HG03097 (cell line): ENCODE measurements around the gene CLCN3.
"Not testable (repeated sequence)": the region's sequence is repeated elsewhere in the genome, so short reads cannot be mapped to it uniquely, and the experiment has no call there.

Experiments used
- ATAC-seq: cut with Tn5 transposase; IDR thresholded peaks from one replicate; pipeline ENCODE4 v1.9.1; 2021; ENCODE audit not compliant: unreplicated experiment, low FRiP score

The CLCN3 gene

DNA sequence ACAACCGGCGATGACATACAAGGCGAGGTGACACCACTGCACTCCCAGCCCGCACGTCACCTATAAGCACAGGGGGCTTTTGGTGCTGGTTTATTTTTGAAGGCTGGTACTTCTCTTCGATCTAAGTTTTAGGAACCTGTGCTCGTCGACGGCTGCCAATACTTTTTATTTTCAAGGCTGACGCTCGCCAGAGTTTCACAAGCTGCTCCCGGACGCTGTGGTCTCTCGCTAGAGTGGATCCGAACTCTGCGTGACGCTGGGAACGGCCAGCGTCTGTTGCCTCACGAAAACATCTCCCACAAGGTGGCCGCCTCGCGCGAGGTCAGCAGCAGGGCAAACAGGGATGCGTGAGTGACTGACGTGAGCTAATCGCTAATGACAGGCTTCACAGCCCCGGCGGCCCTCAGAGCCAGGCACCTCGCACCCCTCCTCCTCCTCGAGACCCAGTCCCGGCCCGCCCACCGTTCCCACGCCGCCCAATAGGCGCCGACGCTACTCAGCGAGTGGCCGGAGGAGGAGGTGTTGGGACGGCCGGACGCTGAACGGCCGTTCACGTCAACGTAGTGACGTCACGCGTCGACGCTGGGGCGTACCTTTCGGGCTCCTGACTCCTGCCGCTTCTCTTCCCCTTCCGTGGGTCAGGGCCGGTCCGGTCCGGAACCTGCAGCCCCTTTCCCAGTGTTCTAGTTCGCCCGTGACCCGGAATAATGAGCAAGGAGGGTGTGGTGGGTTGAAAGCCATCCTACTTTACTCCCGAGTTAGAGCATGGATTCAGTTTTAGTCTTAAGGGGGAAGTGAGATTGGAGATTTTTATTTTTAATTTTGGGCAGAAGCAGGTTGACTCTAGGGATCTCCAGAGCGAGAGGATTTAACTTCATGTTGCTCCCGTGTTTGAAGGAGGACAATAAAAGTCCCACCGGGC lies at the start of gene CLCN3:
CLCN3 (plus strand) TSS at position 621 of the 922 bp plus-strand sequence. CDS start 15,351 bp downstream, outside the sequence.
- ATAC-seq, result peak; percentile 97

DNA sequence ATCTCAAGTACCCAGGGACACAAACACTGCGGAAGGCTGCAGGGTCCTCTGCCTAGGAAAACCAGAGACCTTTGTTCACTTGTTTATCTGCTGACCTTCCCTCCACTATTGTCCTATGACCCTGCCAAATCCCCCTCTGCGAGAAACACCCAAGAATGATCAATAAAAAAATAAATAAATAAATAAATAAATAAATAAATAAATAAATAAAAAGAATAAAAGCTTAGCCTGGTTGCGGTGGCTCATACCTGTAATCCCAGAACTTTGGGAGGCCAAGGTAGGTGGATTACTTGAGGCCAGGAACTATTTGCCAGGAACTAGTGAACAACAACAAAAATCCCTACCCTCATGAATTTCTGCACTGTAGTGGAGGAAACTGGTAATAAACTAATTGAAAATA lies 49.4 kb upstream of the CLCN3 start:
- ATAC-seq, result not testable (repeated sequence)

DNA sequence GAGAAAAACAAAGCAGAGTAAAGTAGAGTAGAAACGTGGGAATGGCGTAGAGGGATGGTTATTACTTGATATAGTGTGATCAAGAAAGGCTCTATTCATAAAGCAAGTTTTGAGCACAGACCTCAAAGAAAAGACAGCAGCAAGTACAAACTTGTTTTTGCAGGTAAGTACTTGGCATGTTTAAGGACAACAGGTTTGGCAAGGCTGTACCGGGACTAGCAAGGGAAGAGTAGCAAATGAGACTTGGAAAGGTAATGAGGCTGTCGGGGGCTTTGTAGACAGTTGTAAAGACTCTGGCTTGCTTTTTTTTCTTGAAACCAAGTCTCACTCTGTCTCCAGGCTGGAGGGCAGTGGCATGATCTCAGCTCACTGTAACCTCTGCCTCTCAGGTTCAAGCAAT lies 48.9 kb upstream of the CLCN3 start:
- no peak for ATAC-seq

DNA sequence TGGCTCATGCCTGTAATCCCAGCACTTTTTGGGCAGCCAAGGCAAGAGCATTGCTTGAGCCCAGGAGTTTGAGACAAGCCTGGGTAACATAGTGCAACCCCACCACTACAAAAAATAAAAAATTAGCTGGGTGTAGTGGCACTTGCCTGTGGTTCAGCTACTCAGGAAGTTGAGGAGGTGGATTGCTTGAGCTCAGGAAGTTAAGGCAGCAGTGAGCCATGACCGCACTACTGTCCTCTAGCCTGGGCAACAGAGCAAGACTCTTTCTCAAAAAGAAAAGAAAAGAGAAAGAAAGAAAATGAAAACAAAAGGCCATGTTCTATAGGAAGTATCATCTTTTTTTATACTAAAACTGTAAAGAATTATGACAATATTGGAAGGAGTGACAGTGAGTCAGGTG lies 46.5 kb upstream of the CLCN3 start:
- no peak for ATAC-seq

DNA sequence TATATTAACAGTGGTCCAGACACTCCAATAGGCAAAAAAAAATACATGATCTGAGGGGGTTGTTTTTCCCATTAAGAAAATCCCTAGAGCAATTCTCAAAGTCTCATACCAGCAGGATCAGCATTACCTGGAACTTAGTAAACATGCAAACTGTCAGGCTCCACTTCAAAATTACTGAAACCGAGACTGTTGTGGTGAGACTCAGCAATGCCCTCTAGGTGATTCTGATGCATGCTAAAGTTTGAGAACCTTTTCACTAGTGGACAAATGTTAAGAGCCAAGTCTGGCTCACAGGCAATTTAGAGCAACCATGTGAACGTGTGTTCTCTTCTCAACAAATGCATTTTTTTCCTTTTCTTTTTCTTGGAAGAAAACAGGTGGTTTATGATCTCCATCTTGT lies 38.2 kb upstream of the CLCN3 start:
- ATAC-seq, result no peak

DNA sequence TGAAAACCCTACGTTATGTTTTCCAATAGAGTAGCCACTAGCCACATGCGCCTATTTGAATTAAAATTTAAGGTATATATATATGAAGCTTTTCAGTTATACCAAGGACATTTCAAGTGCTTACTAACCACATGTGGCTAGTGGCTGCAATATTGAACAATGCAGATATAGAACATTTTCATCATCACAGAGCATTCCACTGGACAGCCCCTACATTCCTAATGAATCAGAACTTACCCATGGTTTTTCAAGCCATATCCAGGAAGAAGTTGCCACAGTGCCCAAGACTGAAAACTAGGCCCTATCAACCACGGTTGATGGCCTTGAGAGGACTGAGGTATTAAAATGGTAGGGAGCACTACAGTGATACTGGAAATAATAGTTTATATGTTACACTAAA lies 37.7 kb upstream of the CLCN3 start:
- ATAC-seq, result no peak

DNA sequence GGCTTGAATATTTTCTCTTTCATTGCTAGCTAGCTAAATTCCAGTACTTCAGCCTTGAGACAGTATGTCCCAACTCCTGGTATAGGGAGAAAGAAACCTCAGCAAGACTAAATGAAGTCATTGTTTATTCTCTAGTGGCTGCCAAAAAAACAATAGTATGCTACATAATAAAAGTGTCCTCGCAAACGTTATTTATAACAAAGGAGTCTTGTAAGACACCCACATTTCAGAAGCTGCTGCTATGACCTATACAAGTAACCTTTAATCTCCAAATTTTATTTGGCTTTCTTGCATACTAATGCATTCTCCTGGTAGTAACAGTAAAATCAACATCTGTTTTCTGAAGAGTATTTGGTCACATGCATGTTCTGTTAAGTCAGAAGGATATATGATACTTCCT lies 36.8 kb upstream of the CLCN3 start:
- no peak for ATAC-seq

DNA sequence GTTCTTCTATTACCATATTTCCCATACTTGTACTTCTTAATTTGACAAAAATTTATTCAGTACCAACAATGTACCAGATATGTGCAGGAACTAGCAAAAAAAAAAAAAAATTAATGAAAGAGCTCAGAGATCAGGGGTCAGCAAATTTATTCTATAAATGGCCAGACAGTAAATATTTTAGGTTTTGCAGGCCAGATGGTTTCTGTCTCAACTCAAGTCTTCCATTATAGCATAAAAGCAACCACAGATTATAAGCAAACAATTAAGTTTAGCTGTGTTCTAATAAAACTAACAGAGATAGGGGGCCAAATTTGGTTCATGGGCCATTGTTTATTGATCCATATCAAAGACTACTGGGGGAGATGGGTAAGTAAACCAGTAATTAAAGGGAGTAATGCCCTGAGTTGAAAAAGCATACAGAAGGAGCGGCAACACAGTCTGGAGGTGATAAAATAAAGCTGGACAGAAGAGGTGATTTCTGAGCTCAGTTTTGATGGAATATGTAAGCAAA lies 27.3 kb upstream of the CLCN3 start:
- ATAC-seq, result no peak

DNA sequence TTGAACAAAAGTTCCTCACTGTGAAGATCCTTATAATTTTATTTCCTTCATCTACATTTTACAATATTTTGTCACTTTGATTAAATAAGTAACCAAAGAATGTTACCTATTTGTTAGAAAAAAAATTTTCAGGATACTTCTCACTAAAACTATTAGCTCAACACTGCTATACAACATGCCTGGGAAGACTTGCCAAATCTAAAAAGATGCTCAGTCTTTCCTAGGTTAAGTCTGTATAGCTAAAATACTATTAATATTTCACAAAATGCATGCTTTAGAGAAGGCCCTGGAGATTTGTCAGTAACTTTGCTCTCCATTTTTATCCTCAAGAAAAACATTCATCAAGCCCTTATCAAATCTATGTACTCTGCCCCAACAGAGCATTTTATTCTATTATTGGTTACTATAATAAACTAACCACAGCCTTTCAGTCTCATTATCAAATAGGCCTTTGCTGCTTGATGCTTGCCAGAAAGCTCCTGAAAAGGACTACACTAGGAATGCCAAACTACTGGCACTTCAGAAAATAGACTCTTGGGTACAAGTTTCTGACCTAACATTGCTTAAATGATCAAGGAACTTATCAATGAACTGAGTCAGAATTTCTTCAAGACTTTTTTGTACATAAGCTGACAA lies 25.7 kb upstream of the CLCN3 start:
- ATAC-seq, result no peak

DNA sequence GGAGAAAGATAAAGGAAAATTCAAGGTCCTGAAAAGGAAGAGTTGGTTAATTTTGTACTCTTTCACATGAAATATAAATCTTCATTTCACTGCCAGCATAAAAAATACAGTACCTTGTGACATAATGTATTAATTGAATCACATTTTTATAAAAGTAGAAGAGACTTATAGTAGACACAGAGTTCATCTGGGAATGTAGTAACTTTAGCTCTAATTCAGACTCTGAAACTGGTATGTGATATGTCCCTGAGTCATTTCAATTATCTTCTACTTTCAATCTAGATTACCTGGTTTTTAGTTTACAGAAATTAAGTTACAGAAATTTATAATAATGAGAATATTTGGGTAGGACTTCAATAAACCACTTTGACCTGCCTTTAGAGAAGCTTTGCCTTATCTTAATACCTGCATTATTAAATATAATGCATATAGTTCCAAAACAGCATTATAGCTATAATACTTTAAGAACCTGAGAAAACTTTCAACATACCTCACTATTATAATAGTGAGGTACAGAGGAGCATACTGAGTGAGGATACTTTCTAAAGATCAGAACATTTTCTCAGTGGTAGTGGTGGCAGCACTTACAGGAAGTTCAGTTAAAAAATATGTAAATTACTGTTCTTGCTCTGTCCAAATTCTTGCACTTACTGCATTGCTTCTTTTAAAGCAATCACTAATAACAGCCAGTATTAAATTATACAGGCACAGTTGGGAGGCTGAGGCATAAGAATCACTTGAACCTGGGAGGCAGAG lies 19.2 kb upstream of the CLCN3 start:
- ATAC-seq, result peak; percentile 41

DNA sequence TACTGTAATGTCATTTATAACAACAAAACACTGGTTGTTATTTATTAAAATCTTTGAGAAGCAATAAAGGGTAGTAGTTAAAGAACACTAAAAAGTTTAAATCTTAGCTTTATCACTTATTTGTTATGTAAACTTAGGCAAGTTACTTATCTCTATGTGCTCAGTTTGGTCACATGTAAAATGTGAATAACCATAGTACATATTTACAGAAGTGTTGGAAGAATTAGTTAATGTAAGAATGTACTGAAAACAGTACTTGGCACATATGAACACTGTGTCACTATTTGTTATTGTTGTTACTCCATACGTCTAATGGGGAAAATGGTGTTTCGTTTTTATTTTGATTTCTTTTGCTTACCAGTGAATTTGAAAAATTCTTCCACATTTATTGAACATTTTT lies 17.1 kb upstream of the CLCN3 start:
- no peak for ATAC-seq

DNA sequence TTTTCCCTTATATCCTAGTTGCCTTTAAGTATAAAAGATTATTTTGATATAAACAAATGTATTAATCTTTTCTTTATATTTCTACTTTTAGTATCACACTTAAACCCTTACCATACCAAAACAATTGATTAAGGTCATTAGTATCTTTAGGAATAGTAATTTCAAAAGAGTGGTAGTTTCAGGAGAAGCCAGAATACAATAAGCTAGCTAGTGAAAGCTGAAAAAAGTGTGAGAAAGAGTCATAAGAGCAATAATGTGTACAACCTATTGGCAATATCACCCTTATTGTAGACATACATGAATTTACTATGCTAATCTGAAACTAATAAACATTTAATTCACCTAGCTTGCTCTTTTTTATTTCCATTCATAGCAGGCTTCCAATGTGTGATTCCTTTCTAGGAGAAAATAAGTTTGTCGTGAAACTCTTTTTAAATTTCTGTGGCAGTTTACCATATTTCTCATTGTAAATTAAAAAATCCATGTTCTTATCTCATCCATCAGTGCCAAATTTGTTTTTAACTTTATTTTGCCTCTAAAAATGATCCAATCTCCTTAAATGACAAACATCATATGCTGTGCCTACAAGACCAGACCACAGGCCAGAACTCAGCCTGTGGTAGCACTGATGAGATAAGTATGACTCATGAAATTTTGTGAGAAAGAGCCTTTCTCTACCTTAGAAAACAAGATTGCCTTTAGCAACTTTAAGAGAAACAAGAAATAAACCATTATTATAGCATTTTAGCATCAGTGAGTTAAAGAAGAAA lies 16.1 kb upstream of the CLCN3 start:
- ATAC-seq, result no peak

DNA sequence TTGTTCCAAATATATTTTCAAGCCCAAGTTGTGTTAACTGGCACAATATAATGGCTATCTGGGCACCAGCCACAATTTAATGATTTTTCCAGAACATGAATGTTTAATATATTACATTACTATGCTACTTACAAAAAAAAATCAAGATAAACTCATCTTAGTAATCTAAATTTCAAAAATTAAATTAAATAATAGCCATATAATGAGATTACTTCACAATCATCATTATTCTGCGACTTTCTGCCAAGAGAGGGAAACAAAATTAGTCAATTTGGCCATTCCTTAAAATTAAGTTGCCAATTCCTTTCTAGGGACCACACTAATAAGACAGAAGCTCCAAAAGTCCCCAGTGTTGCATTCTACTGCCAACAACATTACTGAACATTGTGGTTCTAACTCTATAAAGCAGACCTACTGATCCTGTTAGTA lies 15.5 kb upstream of the CLCN3 start:
- no peak for ATAC-seq

DNA sequence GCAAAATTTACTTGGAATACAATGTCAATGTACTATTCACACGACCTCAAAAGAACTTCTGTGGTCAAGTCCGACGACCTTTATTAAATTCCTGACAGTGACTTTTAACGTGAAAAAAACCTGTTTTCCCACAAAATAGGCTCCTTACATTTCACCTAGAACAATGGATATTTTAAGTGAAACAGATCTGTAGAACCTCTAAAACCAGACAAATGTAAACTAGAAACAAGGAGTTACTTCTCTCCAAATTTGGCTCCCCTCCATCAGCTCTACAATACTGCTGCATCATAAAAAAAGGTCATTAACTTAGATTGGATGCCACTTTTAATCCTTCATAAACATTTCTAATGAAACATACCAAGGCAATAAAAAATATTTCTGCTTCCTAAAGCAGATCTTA lies 9.2 kb upstream of the CLCN3 start:
- ATAC-seq, result no peak

DNA sequence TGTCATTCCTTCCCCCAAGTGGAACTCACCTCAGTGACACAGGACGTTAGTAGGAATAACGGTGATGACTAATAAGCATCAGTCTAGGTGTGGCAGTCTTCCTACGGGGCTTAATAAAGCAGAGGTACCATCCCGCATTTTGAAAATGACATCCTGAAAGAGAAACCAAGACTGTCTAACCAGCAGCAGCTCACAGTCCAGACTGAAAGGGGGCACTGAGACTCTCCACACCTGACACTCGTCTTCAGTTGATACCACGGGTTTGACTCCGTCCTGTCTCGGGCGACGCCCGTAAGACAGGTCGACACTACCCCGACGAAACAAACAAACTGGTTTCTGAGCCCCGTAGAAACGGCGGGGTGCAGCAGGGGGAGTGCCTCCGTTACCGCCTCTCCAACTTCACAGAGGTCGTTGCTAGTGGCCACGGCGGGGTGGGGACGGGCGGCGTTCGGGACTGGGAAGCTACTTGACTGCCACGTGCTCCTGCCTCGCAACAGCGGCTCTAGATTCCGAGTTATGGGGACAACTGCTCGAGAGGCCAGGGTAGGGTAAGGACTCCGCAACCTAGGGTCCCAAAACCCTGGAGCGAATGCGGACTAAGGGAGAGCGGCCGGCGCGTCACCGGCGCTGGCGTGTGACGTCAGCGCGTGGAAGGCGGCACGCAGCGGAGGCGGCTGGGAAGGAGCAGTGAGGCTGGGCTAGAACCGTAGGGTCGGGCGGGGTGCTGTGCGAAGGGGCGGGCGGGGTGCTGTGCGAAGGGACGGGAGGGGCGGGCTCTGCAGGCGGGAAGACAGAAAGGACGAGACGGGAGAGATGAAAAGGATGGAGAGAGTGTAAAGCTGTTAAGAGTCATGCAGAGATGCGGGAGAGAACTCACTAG lies 8.1 kb upstream of the CLCN3 start, which contains the start of gene NEK1:
NEK1 (minus strand) TSS at position 593 of the 880 bp plus-strand sequence. CDS start 9,953 bp downstream, outside the sequence.
- peak; percentile 84 for ATAC-seq

DNA sequence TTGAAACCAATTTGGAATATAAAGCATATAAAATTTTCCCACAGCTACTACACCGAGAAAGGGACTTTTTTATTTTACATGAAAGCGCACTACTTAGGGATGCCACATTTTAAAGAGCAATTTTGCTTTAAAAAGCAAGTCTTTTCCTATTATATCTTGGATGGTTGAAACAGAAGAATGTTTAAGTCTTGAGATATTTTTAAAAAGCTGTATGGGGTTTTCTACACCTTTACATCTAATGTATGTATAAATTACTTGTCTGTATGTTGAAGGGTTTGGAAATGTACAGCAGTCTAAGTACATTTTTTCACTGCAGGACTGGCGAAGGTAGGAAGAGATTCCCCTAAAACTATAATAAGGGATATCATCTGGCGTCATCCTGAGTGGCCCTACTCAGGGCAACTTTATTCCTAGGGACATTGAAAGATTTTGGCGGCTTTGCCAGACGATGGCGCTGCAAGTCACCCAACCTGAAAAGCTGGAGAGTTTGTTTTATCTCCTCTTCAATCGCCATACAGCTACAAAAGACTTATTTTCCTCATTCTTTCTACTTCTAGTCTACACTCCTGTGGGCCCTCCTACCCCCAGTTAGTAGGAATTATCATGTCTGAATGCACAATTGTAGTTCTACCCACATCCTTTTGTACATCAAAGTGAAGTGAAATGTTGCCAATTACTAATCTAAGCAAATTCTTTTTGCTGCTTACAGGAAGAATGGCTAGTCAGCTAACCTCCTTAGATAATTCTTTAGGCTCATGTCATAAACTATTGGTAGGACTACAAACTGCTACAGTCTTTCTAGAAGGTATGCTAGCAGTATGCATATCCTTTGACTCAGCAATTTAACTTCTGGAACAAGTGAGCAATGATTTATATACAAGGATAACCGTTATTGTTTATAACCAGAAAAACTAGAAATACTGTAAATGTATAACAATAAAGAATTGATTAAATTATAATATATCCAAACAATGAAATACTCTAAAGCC lies 7.2 kb upstream of the CLCN3 start:
- ATAC-seq, result peak; percentile 39

DNA sequence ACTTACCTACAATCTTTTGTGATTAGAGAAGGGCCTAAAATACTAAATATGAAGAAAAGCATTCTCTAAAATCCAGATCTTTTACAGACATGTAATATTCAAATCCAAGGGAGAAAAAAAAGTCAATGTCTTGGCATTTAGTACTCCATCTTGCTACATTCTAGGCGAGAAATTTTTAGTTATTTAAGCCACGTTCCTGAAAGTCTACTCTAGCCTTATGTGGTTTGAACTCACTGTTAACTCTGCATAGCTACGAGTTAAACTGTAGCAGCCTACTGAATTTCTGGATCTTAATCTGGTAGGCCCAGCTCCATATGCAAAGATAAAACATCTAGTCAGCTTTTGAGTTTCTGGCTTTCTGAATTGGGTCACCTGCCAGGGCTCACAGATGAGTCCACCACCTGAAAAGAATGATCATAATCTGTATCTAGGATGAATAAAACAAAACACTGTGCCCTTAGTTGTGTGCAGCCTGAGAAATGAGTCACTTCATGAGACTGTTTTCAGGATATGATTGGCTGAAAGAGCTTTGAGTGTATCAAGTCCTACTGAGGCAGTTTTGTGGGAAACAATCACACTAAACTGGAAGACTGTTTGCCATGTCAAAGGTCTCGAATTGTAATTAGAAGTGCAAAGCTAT lies 4.8 kb upstream of the CLCN3 start:
- no peak for ATAC-seq

DNA sequence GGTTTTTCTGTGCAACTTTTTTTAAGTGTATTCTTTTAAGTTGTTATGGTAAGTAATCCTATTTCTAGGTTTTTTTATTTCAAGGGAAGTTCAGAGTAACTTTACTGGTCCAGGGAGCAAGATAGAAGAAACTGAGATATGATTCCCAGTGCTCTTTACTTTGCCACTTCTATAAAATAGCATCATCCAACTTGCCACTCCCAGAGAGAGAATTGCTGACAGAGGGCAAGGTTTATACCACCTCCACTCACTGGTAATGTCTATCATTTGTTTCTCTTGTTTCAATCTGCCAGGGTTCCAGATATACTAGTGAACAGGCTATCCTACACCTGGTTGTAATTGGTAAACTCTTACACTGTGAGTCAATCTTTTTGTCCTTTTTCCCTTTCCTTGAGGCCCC lies 3.5 kb upstream of the CLCN3 start:
- no peak for ATAC-seq
